HG03342 (cell line): ENCODE results near the gene SLC22A15.
"Not testable (repeated sequence)": the region's sequence is repeated elsewhere in the genome, so short reads cannot be mapped to it uniquely, and the experiment has no call there.

Experiments
- ATAC-seq: cut with Tn5 transposase; IDR thresholded peaks from one replicate; pipeline ENCODE4 v1.9.1; 2021; ENCODE audit warnings: mild to moderate bottlenecking, moderate library complexity; ENCODE audit not compliant: unreplicated experiment

SLC22A15 gene

GRCh38 chr1:115980998-115981993 lies 5.0 kb downstream of the SLC22A15 start:
- ATAC-seq, result no peak

GRCh38 chr1:115982400-115982799 lies 6.1 kb downstream of the SLC22A15 start:
- ATAC-seq, result no peak

GRCh38 chr1:115983584-115983983 lies 7.3 kb downstream of the SLC22A15 start:
- ATAC-seq, result no peak

GRCh38 chr1:115987623-115988022 lies 11.3 kb downstream of the SLC22A15 start:
- no peak for ATAC-seq

GRCh38 chr1:115988953-115989352 lies 12.6 kb downstream of the SLC22A15 start:
- ATAC-seq, result no peak

- ATAC-seq, result no peak
These were observed 13.4 kb downstream of the SLC22A15 start for GRCh38 chr1:115989699-115990098.

- no peak for ATAC-seq
These were observed 15.6 kb downstream of the SLC22A15 start for GRCh38 chr1:115991909-115992308.

- not testable (repeated sequence) for ATAC-seq
These were observed 21.6 kb downstream of the SLC22A15 start for GRCh38 chr1:115997921-115998320.

- no peak for ATAC-seq
These were observed 25.6 kb downstream of the SLC22A15 start for GRCh38 chr1:116001739-116002487.

GRCh38 chr1:116002781-116003420 lies 26.6 kb downstream of the SLC22A15 start:
- no peak for ATAC-seq

GRCh38 chr1:116003823-116004222 lies 27.5 kb downstream of the SLC22A15 start:
- ATAC-seq, result no peak

- ATAC-seq, result peak; percentile 97
These were observed 30.2 kb downstream of the SLC22A15 start for GRCh38 chr1:116006486-116006964.

- ATAC-seq, result no peak
These were observed 32.5 kb downstream of the SLC22A15 start for GRCh38 chr1:116008656-116009390.

- ATAC-seq, result no peak
These were observed 36.4 kb downstream of the SLC22A15 start for GRCh38 chr1:116012716-116013115.

- ATAC-seq, result no peak
These were observed 39.4 kb downstream of the SLC22A15 start for GRCh38 chr1:116015679-116016078.

GRCh38 chr1:116018007-116018406 lies 41.7 kb downstream of the SLC22A15 start:
- ATAC-seq, result no peak

GRCh38 chr1:116019653-116020253 lies 43.4 kb downstream of the SLC22A15 start:
- no peak for ATAC-seq

- peak; percentile 93 for ATAC-seq
These were observed 44.5 kb downstream of the SLC22A15 start for GRCh38 chr1:116020668-116021272.

GRCh38 chr1:116024626-116025025 lies 48.3 kb downstream of the SLC22A15 start:
- no peak for ATAC-seq

GRCh38 chr1:116026631-116027030 lies 50.3 kb downstream of the SLC22A15 start:
- no peak for ATAC-seq
